GM19467 (cell line): ENCODE data around the gene ANKS4B.
"Not testable (repeated sequence)": the region's sequence is repeated elsewhere in the genome, so short reads cannot be mapped to it uniquely, and the experiment has no call there.

Experiments used
- ATAC-seq: cut with Tn5 transposase; IDR thresholded peaks from one replicate; pipeline ENCODE4 v1.9.1; 2021; ENCODE audit warnings: mild to moderate bottlenecking, moderate library complexity; ENCODE audit not compliant: unreplicated experiment

ANKS4B gene

GRCh38 chr16:21217121-21217520 is 16.4 kb upstream of the ANKS4B start:
- no peak for ATAC-seq

- ATAC-seq = no peak
These were observed 15.3 kb upstream of the ANKS4B start for GRCh38 chr16:21218153-21218552.

GRCh38 chr16:21219551-21219950 is 13.9 kb upstream of the ANKS4B start:
- no peak for ATAC-seq

- no peak for ATAC-seq
These were observed 10.8 kb upstream of the ANKS4B start for GRCh38 chr16:21222495-21223337.

- no peak for ATAC-seq
These were observed 9.7 kb upstream of the ANKS4B start for GRCh38 chr16:21223787-21224186.

- ATAC-seq = no peak
These were observed 8.7 kb upstream of the ANKS4B start for GRCh38 chr16:21224800-21225199.

GRCh38 chr16:21226749-21227148 is 6.8 kb upstream of the ANKS4B start:
- no peak for ATAC-seq

GRCh38 chr16:21227866-21228265 is 5.6 kb upstream of the ANKS4B start:
- no peak for ATAC-seq

- no peak for ATAC-seq
These were observed 5.1 kb upstream of the ANKS4B start for GRCh38 chr16:21228361-21228872.

- ATAC-seq = no peak
These were observed 416 bp upstream of the ANKS4B start for GRCh38 chr16:21233045-21233520.

- ATAC-seq = no peak
These were observed 1.7 kb downstream of the ANKS4B start for GRCh38 chr16:21235199-21235585.

GRCh38 chr16:21236831-21237230 is 3.3 kb downstream of the ANKS4B start:
- ATAC-seq = no peak

GRCh38 chr16:21239646-21240045 is 6.1 kb downstream of the ANKS4B start:
- no peak for ATAC-seq

- ATAC-seq = no peak
These were observed 9.3 kb downstream of the ANKS4B start for GRCh38 chr16:21242756-21243155.

GRCh38 chr16:21244518-21245215 is 11.2 kb downstream of the ANKS4B start:
- ATAC-seq = no peak

GRCh38 chr16:21248179-21248578 is 14.7 kb downstream of the ANKS4B start:
- not testable (repeated sequence) for ATAC-seq

GRCh38 chr16:21250072-21250923 is 16.8 kb downstream of the ANKS4B start:
- ATAC-seq = no peak

GRCh38 chr16:21253470-21253869 is 20.0 kb downstream of the ANKS4B start:
- no peak for ATAC-seq

- no peak for ATAC-seq
These were observed 23.1 kb downstream of the ANKS4B start for GRCh38 chr16:21256636-21257035.

- no peak for ATAC-seq
These were observed 23.8 kb downstream of the ANKS4B start for GRCh38 chr16:21257284-21257683.
